Kidney (tissue), 14 donors: ENCODE measurements around the gene PROSER3. TPM values are rescaled to one million over a fixed set of nuclear protein-coding genes. Genes with fewer than 3 reads are reported as not detected.

Source experiments
- DNase-seq, 5 donors: peaks; one replicate each; pipeline ENCODE4 v3.0.0-alpha.2; 2013 to 2020
- FAIRE-seq: peaks from 2 replicates; lab custom pipeline; 2012; peaks lifted over from hg19 to GRCh38; lab: Jason Lieb, UNC
- H3K27ac ChIP-seq, 2 donors: one replicate each; pipeline ENCODE4 v1.7.0; 2013; ENCODE audit warnings: low read depth in 2 of 2, low read length in 2 of 2, inconsistent platforms in 1 of 2
- H3K27me3 ChIP-seq: one replicate; pipeline ENCODE4 v1.7.1; 2013; ENCODE audit warnings: low read length, inconsistent platforms; ENCODE audit not compliant: control insufficient read depth, insufficient read depth
- H3K36me3 ChIP-seq, 3 donors: one replicate each; pipeline versions ENCODE4 v1.7.0 to v1.7.1; 2013; ENCODE audit warnings: low read length in 3 of 3, control low read depth in 1 of 3, inconsistent platforms in 1 of 3; ENCODE audit not compliant: insufficient read depth in 3 of 3, control insufficient read depth in 2 of 3
- H3K4me1 ChIP-seq, 3 donors: one replicate each; pipeline versions ENCODE4 v1.7.0 to v1.7.1; 2013; ENCODE audit warnings: low read length in 3 of 3, inconsistent platforms in 1 of 3, low read depth in 1 of 3; ENCODE audit not compliant: control insufficient read depth in 2 of 3, insufficient read depth in 2 of 3
- H3K4me3 ChIP-seq, 3 donors: one replicate each; pipeline versions ENCODE4 v1.7.0 to v1.8.1; 2013; ENCODE audit warnings: low read length in 3 of 3, control low read depth in 1 of 3, inconsistent platforms in 1 of 3
- H3K9ac ChIP-seq, 3 donors: one replicate each; pipeline versions ENCODE4 v1.7.0 to v1.7.1; 2013; ENCODE audit warnings: low read length in 3 of 3, control low read depth in 1 of 3, inconsistent platforms in 1 of 3
- H3K9me3 ChIP-seq, 3 donors: one replicate each; pipeline versions ENCODE4 v1.7.0 to v1.7.1; 2013; ENCODE audit warnings: low read length in 3 of 3, control low read depth in 1 of 3, inconsistent platforms in 1 of 3; ENCODE audit not compliant: control insufficient read depth in 2 of 3, insufficient read depth in 1 of 3
- CTCF ChIP-seq: IDR thresholded peaks from 3 replicates; pipeline ENCODE4 v1.5.1; 2012; ENCODE audit warnings: mild to moderate bottlenecking, moderate library complexity, borderline replicate concordance; ENCODE audit not compliant: insufficient read depth; ENCODE audit errors: extremely low read depth
- intact Hi-C: fragments of 100-400 bp; cut with DNase I; formaldehyde crosslinking; loops from one replicate; pipeline ENCODE4 v1.11.1; 2022
- polyA plus RNA-seq: library from polyadenylated mRNA; stranded (reverse); fragments of 350-450 nt; fragmentation: Illumina TruSeq; extraction: RNeasy Lipid Tissue Mini Kit (QIAGEN cat#74804); gene quantifications from one replicate; pipeline ENCODE4 v1.2.3, GENCODE V29; 2014; ENCODE audit warnings: low read depth, low replicate concordance; ENCODE audit not compliant: insufficient read depth
- total RNA-seq: library from RNA; stranded (reverse); fragmentation: NEBNext Ultra II Directional; extraction: Animal tissue kit (Norgen Biotek cat#: 25700); gene quantifications from one replicate; pipeline ENCODE4 v1.2.1, GENCODE V29; 2021
- donor health status: control.
- donor health status: control.
- donor health status: control.
- donor health status: control.
- donor health status: control.
- donor health status: DM: yes; HTN: yes; CAD: no.
- donor health status: Normal renal cell carcinoma (clear cell type).

Gene PROSER3
- total and polyA plus RNA-seq, 2 donors from 2014 or later: 2.8 to 34.9 TPM

GRCh38 chr19:35816262-35816661 is 58.3 kb downstream of the PROSER3 start:
- no peak for DNase-seq
- Histone ChIP-seq H3K9me3 (no peaks in the 10 kb centered on the region), H3K27me3 (no peaks in the 10 kb centered on the region), H3K36me3 (no peaks in the 10 kb centered on the region), H3K4me3 (no peak overlapping the region), H3K9ac (no peak overlapping the region), H3K27ac (no peak overlapping the region), H3K4me1 (peaks cover 0 to 4% (median 0%) of the 10 kb centered on the region in 3 donors)
- FAIRE-seq: no peak
- intact Hi-C loops: no loop called here
- TF ChIP-seq CTCF: no peak

- intact Hi-C loops: no loop called here
- Histone ChIP-seq H3K9ac (no peak overlapping the region), H3K4me3 (no peak overlapping the region), H3K27me3 (no peaks in the 10 kb centered on the region), H3K4me1 (peaks cover 0 to 4% (median 0%) of the 10 kb centered on the region in 3 donors), H3K9me3 (no peaks in the 10 kb centered on the region), H3K36me3 (no peaks in the 10 kb centered on the region), H3K27ac (no peak overlapping the region)
- no peak for TF ChIP-seq CTCF
- DNase-seq: no peak
- no peak for FAIRE-seq
Observed at GRCh38 chr19:35816846-35817245, 58.9 kb downstream of the PROSER3 start.

GRCh38 chr19:35818445-35818844 is 60.5 kb downstream of the PROSER3 start:
- no peaks in the 10 kb centered on the region for H3K9me3 ChIP-seq
- TF ChIP-seq CTCF: no peak
- H3K4me3 ChIP-seq: no peak overlapping the region
- intact Hi-C loops: no loop called here
- H3K4me1 ChIP-seq: no peaks in the 10 kb centered on the region
- no peak overlapping the region for H3K27ac ChIP-seq
- no peak overlapping the region for H3K9ac ChIP-seq
- DNase-seq (no peak), FAIRE-seq (no peak)
- no peaks in the 10 kb centered on the region for H3K27me3 ChIP-seq
- no peaks in the 10 kb centered on the region for H3K36me3 ChIP-seq

Other genes starting within 250 kb of the PROSER3 start
- gene DMKN, start 244.5 kb upstream of the PROSER3 start, total RNA-seq: 150 TPM
- 137 TPM for gene DMKN, start 244.5 kb upstream of the PROSER3 start, polyA plus RNA-seq
- gene SBSN, start 229.9 kb upstream of the PROSER3 start, total RNA-seq: not detected
- not detected for gene SBSN, start 229.9 kb upstream of the PROSER3 start, polyA plus RNA-seq
- gene GAPDHS, start 224.7 kb upstream of the PROSER3 start, total RNA-seq: not detected
- not detected for gene GAPDHS, start 224.7 kb upstream of the PROSER3 start, polyA plus RNA-seq
- gene TMEM147, start 212.6 kb upstream of the PROSER3 start, total RNA-seq: 76.9 TPM
- 233 TPM for gene TMEM147, start 212.6 kb upstream of the PROSER3 start, polyA plus RNA-seq
- gene ATP4A, start 194.5 kb upstream of the PROSER3 start, total RNA-seq: not detected
- not detected for gene ATP4A, start 194.5 kb upstream of the PROSER3 start, polyA plus RNA-seq
- gene PMIS2, start 172.0 kb upstream of the PROSER3 start, total RNA-seq: not detected
- gene PMIS2, start 172.0 kb upstream of the PROSER3 start, polyA plus RNA-seq: not detected
- gene HAUS5, start 145.4 kb upstream of the PROSER3 start, total RNA-seq: 15.9 TPM
- gene HAUS5, start 145.4 kb upstream of the PROSER3 start, polyA plus RNA-seq: 6.8 TPM
- gene RBM42, start 129.1 kb upstream of the PROSER3 start, total RNA-seq: 77.6 TPM
- 78.1 TPM for gene RBM42, start 129.1 kb upstream of the PROSER3 start, polyA plus RNA-seq
- gene ETV2, start 116.4 kb upstream of the PROSER3 start, total RNA-seq: 0.38 TPM
- 3.3 TPM for gene ETV2, start 116.4 kb upstream of the PROSER3 start, polyA plus RNA-seq
- 323 TPM for gene COX6B1, start 109.9 kb upstream of the PROSER3 start, total RNA-seq
- 1,951 TPM for gene COX6B1, start 109.9 kb upstream of the PROSER3 start, polyA plus RNA-seq
- gene UPK1A, start 91.7 kb upstream of the PROSER3 start, total RNA-seq: not detected
- 0.32 TPM for gene UPK1A, start 91.7 kb upstream of the PROSER3 start, polyA plus RNA-seq
- 1.8 TPM for gene ZBTB32, start 53.6 kb upstream of the PROSER3 start, total RNA-seq
- not detected for gene ZBTB32, start 53.6 kb upstream of the PROSER3 start, polyA plus RNA-seq
- gene KMT2B, start 40.2 kb upstream of the PROSER3 start, total RNA-seq: 40.8 TPM
- 14.8 TPM for gene KMT2B, start 40.2 kb upstream of the PROSER3 start, polyA plus RNA-seq
- 22.3 TPM for gene IGFLR1, start 15.7 kb upstream of the PROSER3 start, total RNA-seq
- 26.0 TPM for gene IGFLR1, start 15.7 kb upstream of the PROSER3 start, polyA plus RNA-seq
- gene U2AF1L4, start 12.8 kb upstream of the PROSER3 start, total RNA-seq: 27.4 TPM
- gene U2AF1L4, start 12.8 kb upstream of the PROSER3 start, polyA plus RNA-seq: 47.7 TPM
- 84.0 TPM for gene PSENEN, start 12.5 kb upstream of the PROSER3 start, total RNA-seq
- gene PSENEN, start 12.5 kb upstream of the PROSER3 start, polyA plus RNA-seq: 185 TPM
- 11.2 TPM for gene LIN37, start 9.6 kb upstream of the PROSER3 start, total RNA-seq
- 11.4 TPM for gene LIN37, start 9.6 kb upstream of the PROSER3 start, polyA plus RNA-seq
- 64.3 TPM for gene HSPB6, start 1.1 kb upstream of the PROSER3 start, total RNA-seq
- 53.1 TPM for gene HSPB6, start 1.1 kb upstream of the PROSER3 start, polyA plus RNA-seq
- 18.5 TPM for gene ARHGAP33, start 17.4 kb downstream of the PROSER3 start, total RNA-seq
- 5.6 TPM for gene ARHGAP33, start 17.4 kb downstream of the PROSER3 start, polyA plus RNA-seq
- 9.0 TPM for gene PRODH2, start 54.7 kb downstream of the PROSER3 start, total RNA-seq
- 409 TPM for gene PRODH2, start 54.7 kb downstream of the PROSER3 start, polyA plus RNA-seq
- gene NPHS1, start 94.3 kb downstream of the PROSER3 start, total RNA-seq: 0.25 TPM
- gene NPHS1, start 94.3 kb downstream of the PROSER3 start, polyA plus RNA-seq: 39.7 TPM
- gene KIRREL2, start 98.7 kb downstream of the PROSER3 start, total RNA-seq: not detected
- 0.82 TPM for gene KIRREL2, start 98.7 kb downstream of the PROSER3 start, polyA plus RNA-seq
- gene APLP1, start 110.4 kb downstream of the PROSER3 start, total RNA-seq: 3.8 TPM
- gene APLP1, start 110.4 kb downstream of the PROSER3 start, polyA plus RNA-seq: 13.6 TPM
- gene NFKBID, start 142.4 kb downstream of the PROSER3 start, total RNA-seq: 23.9 TPM
- 1.9 TPM for gene NFKBID, start 142.4 kb downstream of the PROSER3 start, polyA plus RNA-seq
- gene HCST, start 144.4 kb downstream of the PROSER3 start, total RNA-seq: 16.7 TPM
- 10.6 TPM for gene HCST, start 144.4 kb downstream of the PROSER3 start, polyA plus RNA-seq
- gene TYROBP, start 150.1 kb downstream of the PROSER3 start, total RNA-seq: 77.6 TPM
- 64.2 TPM for gene TYROBP, start 150.1 kb downstream of the PROSER3 start, polyA plus RNA-seq
- gene LRFN3, start 178.2 kb downstream of the PROSER3 start, total RNA-seq: 9.4 TPM
- 8.2 TPM for gene LRFN3, start 178.2 kb downstream of the PROSER3 start, polyA plus RNA-seq
- 15.0 TPM for gene SDHAF1, start 237.0 kb downstream of the PROSER3 start, total RNA-seq
- 34.3 TPM for gene SDHAF1, start 237.0 kb downstream of the PROSER3 start, polyA plus RNA-seq